K562 (cell line): ENCODE data around the gene CCDC34. TPM values are rescaled to one million over a fixed set of nuclear protein-coding genes. Genes with fewer than 3 reads are reported as not detected.

ENCODE experiments used
- ATAC-seq: fragments of 200-7000 bp; cut with Tn5 transposase; 3 replicates; pipeline ENCODE4 v1.9.1; 2020; ENCODE audit warnings: moderate library complexity
- BruUV-seq: library from RNA; stranded (reverse); fragments of 400-500 nt; replicated peaks from 2 replicates; lab custom pipeline; 2021; lab: Mats Ljungman, UMichigan
- CTCF ChIA-PET: fragments of 300-600 bp; formaldehyde crosslinking; extraction: SDS; loops from one replicate; lab custom pipeline; 2021; ENCODE audit warnings: low intra/inter-chr PET ratio; lab: Yijun Ruan, JAX
- POLR2A ChIA-PET: fragments of 300-600, 350-650 bp; sonication (Branson Sonifier 250); formaldehyde crosslinking; extraction: SDS; loops from one replicate; lab custom pipeline; 2021; ENCODE audit warnings: antibody characterized with exemption, inconsistent platforms; lab: Yijun Ruan, JAX
- DNase-seq, 4 experiments: peaks; one replicate each; pipeline versions ENCODE4 v3.0.0 to v3.0.0-alpha.2; 2011 to 2018; ENCODE audit warnings: low spot score in 3 of 4, mixed read lengths in 3 of 4; ENCODE audit errors: extremely low read depth in 1 of 4
- FAIRE-seq: peaks from 2 replicates; lab custom pipeline; 2011; peaks lifted over from hg19 to GRCh38; lab: Jason Lieb, UNC
- H2AFZ ChIP-seq: 2 replicates; pipeline ENCODE4 v1.6.0; 2011; ENCODE audit warnings: low read depth, low read length, control low read depth, inconsistent platforms
- H3K27ac ChIP-seq: fragments of 200-600 bp; 3 replicates; pipeline ENCODE4 v1.8.0; 2011; ENCODE audit warnings: low read depth, mild to moderate bottlenecking, control low read depth, inconsistent platforms, low read length, moderate library complexity, mixed read lengths; ENCODE audit errors: extremely low read depth
- H3K27me3 ChIP-seq, 2 experiments: fragments of 300-600 bp in 1 of 2; 2 replicates in 1 of 2; 3 replicates in 1 of 2; pipeline versions ENCODE4 v1.6.0 to v1.8.0; 2011; ENCODE audit warnings: inconsistent platforms in 2 of 2, low read length in 2 of 2, mild to moderate bottlenecking in 1 of 2, mixed read lengths in 1 of 2, moderate library complexity in 1 of 2; ENCODE audit not compliant: control insufficient read depth in 2 of 2, insufficient read depth in 2 of 2
- H3K36me3 ChIP-seq: fragments of 300-600 bp; 3 replicates; pipeline ENCODE4 v1.8.0; 2011; ENCODE audit warnings: mild to moderate bottlenecking, low read length, inconsistent platforms; ENCODE audit not compliant: control insufficient read depth, insufficient read depth
- H3K4me1 ChIP-seq, 2 experiments: fragments of 200-600 bp in 1 of 2; replicated peaks in 1 of 2; 2 replicates in 1 of 2; 3 replicates in 1 of 2; pipeline versions ENCODE4 v1.5.1 to v1.8.0; 2011; ENCODE audit warnings: inconsistent platforms in 2 of 2, low read length in 2 of 2, mild to moderate bottlenecking in 1 of 2, mixed read lengths in 1 of 2, moderate library complexity in 1 of 2; ENCODE audit not compliant: control insufficient read depth in 2 of 2, insufficient read depth in 2 of 2
- H3K4me2 ChIP-seq: 2 replicates; pipeline ENCODE4 v1.6.1; 2011; ENCODE audit warnings: low read length, control low read depth, inconsistent platforms, mixed read lengths; ENCODE audit not compliant: insufficient read depth
- H3K4me3 ChIP-seq: fragments of 200-600 bp; sonication (generic), shearing (Covaris generic); 2 replicates; pipeline ENCODE4 v1.5.1; 2016; ENCODE audit warnings: control low read depth, inconsistent platforms
- H3K79me2 ChIP-seq: fragments of 200-600 bp; 3 replicates; pipeline ENCODE4 v1.8.0; 2011; ENCODE audit warnings: low read length, inconsistent platforms; ENCODE audit not compliant: control insufficient read depth, insufficient read depth
- H3K9ac ChIP-seq, 2 experiments: 2 replicates each; pipeline versions ENCODE4 v1.6.0 to v1.6.1; 2011; ENCODE audit warnings: low read depth in 2 of 2, low read length in 2 of 2, control low read depth in 1 of 2, inconsistent platforms in 1 of 2, mild to moderate bottlenecking in 1 of 2, mixed read lengths in 1 of 2; ENCODE audit not compliant: insufficient read depth in 1 of 2
- H3K9me1 ChIP-seq: one replicate; pipeline ENCODE4 v1.6.0; 2011; ENCODE audit warnings: inconsistent platforms, mild to moderate bottlenecking, low read length, moderate library complexity; ENCODE audit not compliant: control insufficient read depth, insufficient read depth
- H3K9me3 ChIP-seq: replicated peaks from 2 replicates; pipeline ENCODE4 v1.5.1; 2011; ENCODE audit warnings: low read depth, low read length, inconsistent platforms; ENCODE audit not compliant: control insufficient read depth, insufficient read depth
- H4K20me1 ChIP-seq: replicated peaks from 2 replicates; pipeline ENCODE4 v1.6.1; 2011; ENCODE audit warnings: low read length, inconsistent platforms, mixed read lengths; ENCODE audit not compliant: control insufficient read depth, insufficient read depth
- ADNP ChIP-seq: fragments of 200-800 bp; sonication (Bioruptor generic); IDR thresholded peaks from 2 replicates; pipeline ENCODE4 v1.6.1; 2016; ENCODE audit warnings: missing genetic modification characterization, missing compliant biosample characterization
- DIDO1 ChIP-seq: fragments of 450-650 bp; IDR thresholded peaks from 2 replicates; pipeline ENCODE4 v1.6.1; 2016; ENCODE audit warnings: low read depth, missing biosample characterization, missing genetic modification characterization
- FOSL1 ChIP-seq: fragments of 200-800 bp; sonication (Bioruptor generic); conservative IDR thresholded peaks from 2 replicates; pipeline ENCODE4 v1.6.1; 2016; ENCODE audit warnings: missing genetic modification characterization, missing compliant biosample characterization
- HNRNPLL ChIP-seq: fragments of 200-400 bp; formaldehyde crosslinking; IDR thresholded peaks from 2 replicates; pipeline ENCODE4 v1.6.1; 2017; ENCODE audit warnings: low read length, low read depth, mild to moderate bottlenecking; ENCODE audit not compliant: poor library complexity, severe bottlenecking
- L3MBTL2 ChIP-seq: fragments of 450-650 bp; IDR thresholded peaks from 2 replicates; pipeline ENCODE4 v1.6.1; 2016; ENCODE audit warnings: mild to moderate bottlenecking, moderate library complexity
- MYBL2 ChIP-seq, 2 experiments: fragments of 450-650 bp in 1 of 2; sonication (generic) in 1 of 2; formaldehyde crosslinking in 1 of 2; IDR thresholded peaks; 2 replicates each; pipeline versions ENCODE4 v1.6.1 to v1.8.1; 2017 to 2022; ENCODE audit warnings: borderline replicate concordance in 1 of 2, inconsistent platforms in 1 of 2, low read depth in 1 of 2, mild to moderate bottlenecking in 1 of 2, missing genetic modification reagents in 1 of 2, moderate library complexity in 1 of 2
- SP2 ChIP-seq: IDR thresholded peaks from 2 replicates; pipeline ENCODE4 v1.6.1; 2011; ENCODE audit warnings: mild to moderate bottlenecking, low read depth, low read length, moderate library complexity; ENCODE audit not compliant: poor library complexity, severe bottlenecking; ENCODE audit errors: extremely low read depth
- ZNF3 ChIP-seq: fragments of 250-450 bp; sonication (Bioruptor Pico); IDR thresholded peaks from 2 replicates; pipeline ENCODE4 v1.5.0; 2021; ENCODE audit warnings: mild to moderate bottlenecking, moderate library complexity
- WGBS: fragments of 100-300 bp; shearing (Covaris generic); methylation state at CpG from one replicate; pipeline ENCODE4 v1.1.6; 2016; ENCODE audit warnings: low coverage, mixed read lengths; ENCODE audit not compliant: insufficient coverage; ENCODE audit errors: missing lambda C conversion rate; 5-methylcytosine and 5-hydroxymethylcytosine counted together
- in situ Hi-C: fragments of 300-500 bp; cut with MboI; formaldehyde crosslinking; loops from 4 replicates; pipeline ENCODE4 v1.15.0; 2018; ENCODE audit warnings: inconsistent platforms, mixed read lengths
- intact Hi-C: fragments of 100-400 bp; cut with micrococcal nuclease; formaldehyde crosslinking; loops from 2 replicates; pipeline ENCODE4 v1.14.2; 2022
- polyA plus RNA-seq, 8 experiments: library from polyadenylated mRNA; depleted of rRNA in 4 of 8; stranded (reverse) in 5 of 8; unstranded in 3 of 8; fragments of >200 nt; fragmentation: Nextera tagmentation in 2 of 8; fragmentation: Illumina TruSeq in 1 of 8; extraction: Ambion mirVana in 2 of 8; extraction: Trizol in 1 of 8; gene quantifications; 2 replicates each; pipeline versions ENCODE4 v1.2.1 to v1.2.3, GENCODE V29; 2011 to 2014; ENCODE audit warnings: inconsistent platforms in 1 of 8, missing spikeins in 1 of 8
- total RNA-seq, 7 experiments: library from RNA; depleted of rRNA in 6 of 7; stranded (reverse); fragments of >200 nt in 6 of 7; fragmentation: Illumina TruSeq in 2 of 7; extraction: Trizol in 2 of 7; gene quantifications; 2 replicates each; pipeline versions ENCODE4 v1.2.1 to v1.2.3, GENCODE V29; 2011 to 2021; ENCODE audit warnings: low replicate concordance in 1 of 7
- TF ChIP-seq, protein P1 (sequence below), 2 experiments: IDR thresholded peaks; 2 replicates each; pipeline ENCODE4 v1.6.1; 2012; ENCODE audit warnings: improper control_type of control experiment in 2 of 2, low read depth in 2 of 2, low read length in 2 of 2, borderline replicate concordance in 1 of 2
- TF ChIP-seq, protein P2 (sequence below): fragments of 450-650 bp; IDR thresholded peaks from 2 replicates; pipeline ENCODE4 v1.7.0; 2016; ENCODE audit warnings: borderline replicate concordance
- TF ChIP-seq, protein P3 (sequence below): sonication (generic); formaldehyde crosslinking; IDR thresholded peaks from 2 replicates; pipeline ENCODE4 v1.9.0; 2022; ENCODE audit warnings: mild to moderate bottlenecking, missing genetic modification reagents

CCDC34 gene
- total and polyA plus RNA-seq, 9 of the 15 experiments (the other 6 are each of a cell fraction or from before 2014, with no cell fraction given) = 6.2 to 42.0 (median 15.7) TPM

DNA sequence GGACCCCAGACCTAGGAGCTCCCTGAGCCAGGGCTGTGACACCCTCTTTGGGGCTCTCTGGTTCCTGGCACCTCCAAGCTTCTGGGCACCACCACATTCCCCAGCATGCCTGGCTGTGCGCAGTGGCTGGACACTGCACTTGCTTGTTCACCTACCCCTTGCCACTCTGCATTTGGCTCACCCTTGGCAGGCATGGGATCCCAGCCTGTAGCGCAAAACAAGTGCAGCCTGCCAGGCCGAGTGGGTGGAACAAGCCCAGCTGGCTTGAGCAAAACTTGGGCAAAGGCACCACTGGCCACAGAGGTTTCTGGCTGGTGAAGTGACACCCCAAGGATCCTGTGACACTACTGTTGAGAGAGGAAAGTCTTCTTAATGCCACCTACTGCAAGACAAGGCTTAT is 57.3 kb downstream of the CCDC34 start:
- FAIRE-seq (no peak), ATAC-seq (no peak), DNase-seq (no peak)
- Histone ChIP-seq H3K4me1 (peaks cover 0 to 7% of the 10 kb centered on the region in 2 experiments; a peak in 1 of 5 replicates), H3K4me2 (no peak overlapping the region), H3K79me2 (no peaks in the 10 kb centered on the region), H3K27ac (no peak overlapping the region), H3K27me3 (no peaks in the 10 kb centered on the region), H4K20me1 (no peaks in the 10 kb centered on the region), H3K9ac (no peak overlapping the region), H3K9me1 (no peaks in the 10 kb centered on the region), H3K36me3 (no peaks in the 10 kb centered on the region), H3K9me3 (peaks cover 2% of the 10 kb centered on the region; the same call in 1 of the 2 replicates), H3K4me3 (no peak overlapping the region), H2AFZ (no peak overlapping the region)
- in situ Hi-C loops (no loop called here), intact Hi-C loops (no loop called here)
- ChIA-PET POLR2A (interaction anchor here (1.1 to 1.2 kb wide), 2 partner anchors 9 kb away, joined by 3 to 4 read pairs; no protein-coding TSS in a partner anchor), CTCF (no interaction called here)
- BruUV-seq = no TSS peak
- 27% methylated on average over 3 of the region's 3 CpGs for WGBS
- TF ChIP-seq DIDO1 (tag) = no peak
- TF ChIP-seq, protein P1, sequence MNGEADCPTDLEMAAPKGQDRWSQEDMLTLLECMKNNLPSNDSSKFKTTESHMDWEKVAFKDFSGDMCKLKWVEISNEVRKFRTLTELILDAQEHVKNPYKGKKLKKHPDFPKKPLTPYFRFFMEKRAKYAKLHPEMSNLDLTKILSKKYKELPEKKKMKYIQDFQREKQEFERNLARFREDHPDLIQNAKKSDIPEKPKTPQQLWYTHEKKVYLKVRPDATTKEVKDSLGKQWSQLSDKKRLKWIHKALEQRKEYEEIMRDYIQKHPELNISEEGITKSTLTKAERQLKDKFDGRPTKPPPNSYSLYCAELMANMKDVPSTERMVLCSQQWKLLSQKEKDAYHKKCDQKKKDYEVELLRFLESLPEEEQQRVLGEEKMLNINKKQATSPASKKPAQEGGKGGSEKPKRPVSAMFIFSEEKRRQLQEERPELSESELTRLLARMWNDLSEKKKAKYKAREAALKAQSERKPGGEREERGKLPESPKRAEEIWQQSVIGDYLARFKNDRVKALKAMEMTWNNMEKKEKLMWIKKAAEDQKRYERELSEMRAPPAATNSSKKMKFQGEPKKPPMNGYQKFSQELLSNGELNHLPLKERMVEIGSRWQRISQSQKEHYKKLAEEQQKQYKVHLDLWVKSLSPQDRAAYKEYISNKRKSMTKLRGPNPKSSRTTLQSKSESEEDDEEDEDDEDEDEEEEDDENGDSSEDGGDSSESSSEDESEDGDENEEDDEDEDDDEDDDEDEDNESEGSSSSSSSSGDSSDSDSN (IDR thresholded peaks at IDR 0.05; ENCODE audit: borderline replicate concordance in 1 of 2, low read depth in 2 of 2, low read length in 2 of 2) = no peak
- TF ChIP-seq, protein P2, sequence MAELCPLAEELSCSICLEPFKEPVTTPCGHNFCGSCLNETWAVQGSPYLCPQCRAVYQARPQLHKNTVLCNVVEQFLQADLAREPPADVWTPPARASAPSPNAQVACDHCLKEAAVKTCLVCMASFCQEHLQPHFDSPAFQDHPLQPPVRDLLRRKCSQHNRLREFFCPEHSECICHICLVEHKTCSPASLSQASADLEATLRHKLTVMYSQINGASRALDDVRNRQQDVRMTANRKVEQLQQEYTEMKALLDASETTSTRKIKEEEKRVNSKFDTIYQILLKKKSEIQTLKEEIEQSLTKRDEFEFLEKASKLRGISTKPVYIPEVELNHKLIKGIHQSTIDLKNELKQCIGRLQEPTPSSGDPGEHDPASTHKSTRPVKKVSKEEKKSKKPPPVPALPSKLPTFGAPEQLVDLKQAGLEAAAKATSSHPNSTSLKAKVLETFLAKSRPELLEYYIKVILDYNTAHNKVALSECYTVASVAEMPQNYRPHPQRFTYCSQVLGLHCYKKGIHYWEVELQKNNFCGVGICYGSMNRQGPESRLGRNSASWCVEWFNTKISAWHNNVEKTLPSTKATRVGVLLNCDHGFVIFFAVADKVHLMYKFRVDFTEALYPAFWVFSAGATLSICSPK = no peak
- no peak for TF ChIP-seq MYBL2 (IDR thresholded peaks at IDR 0.05; ENCODE audit: low read depth)
- TF ChIP-seq MYBL2 (CRISPR knock-in tag; IDR thresholded peaks at IDR 0.05; ENCODE audit: borderline replicate concordance) = no peak
- TF ChIP-seq FOSL1 (tag) = no peak
- no peak for TF ChIP-seq L3MBTL2
- no peak for TF ChIP-seq HNRNPLL
- TF ChIP-seq ZNF3 (CRISPR knock-in tag) = no peak
- TF ChIP-seq ADNP (tag) = no peak
- TF ChIP-seq, protein P3, sequence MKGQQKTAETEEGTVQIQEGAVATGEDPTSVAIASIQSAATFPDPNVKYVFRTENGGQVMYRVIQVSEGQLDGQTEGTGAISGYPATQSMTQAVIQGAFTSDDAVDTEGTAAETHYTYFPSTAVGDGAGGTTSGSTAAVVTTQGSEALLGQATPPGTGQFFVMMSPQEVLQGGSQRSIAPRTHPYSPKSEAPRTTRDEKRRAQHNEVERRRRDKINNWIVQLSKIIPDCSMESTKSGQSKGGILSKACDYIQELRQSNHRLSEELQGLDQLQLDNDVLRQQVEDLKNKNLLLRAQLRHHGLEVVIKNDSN (CRISPR knock-in tag) = no peak
- TF ChIP-seq SP2 = no peak
